GM21717 (cell line): ENCODE results near the gene CCNI2.

ENCODE experiments used
- ATAC-seq: cut with Tn5 transposase; IDR thresholded peaks from one replicate; pipeline ENCODE4 v1.9.1; 2021; ENCODE audit warnings: mild to moderate bottlenecking, moderate library complexity; ENCODE audit not compliant: unreplicated experiment

CCNI2 gene

DNA sequence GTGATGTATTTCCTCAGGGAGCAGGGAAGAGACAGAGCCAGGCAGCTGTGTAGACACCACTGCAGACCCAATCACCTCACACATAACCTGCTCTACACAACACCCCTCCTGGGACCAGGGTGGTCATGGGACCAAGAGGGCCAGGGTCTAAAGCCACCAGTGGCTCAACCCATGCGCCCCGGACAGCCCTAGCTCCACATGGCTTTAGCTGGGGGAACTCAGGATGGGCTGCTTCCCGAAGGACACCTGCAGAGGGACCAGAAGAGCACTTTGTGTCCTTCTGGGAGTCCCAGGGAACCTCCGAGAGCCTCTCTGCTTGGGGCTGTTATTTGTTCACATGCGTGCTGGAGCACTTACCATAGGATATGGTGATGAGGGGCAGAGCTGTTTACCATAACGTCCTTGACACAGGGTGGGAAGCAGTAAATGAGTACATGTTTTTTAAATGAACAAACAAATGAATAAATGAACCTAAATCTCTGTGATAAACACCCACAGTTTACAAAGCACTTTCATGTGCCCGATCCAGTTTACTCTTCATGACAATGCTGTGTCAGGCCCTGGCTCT is 17.5 kb downstream of the CCNI2 start:
- ATAC-seq: no peak

GRCh38 chr5:132765311-132766019 is 18.2 kb downstream of the CCNI2 start:
- no peak for ATAC-seq

- ATAC-seq: no peak
Measured at GRCh38 chr5:132766020-132766805, 19.0 kb downstream of the CCNI2 start.

DNA sequence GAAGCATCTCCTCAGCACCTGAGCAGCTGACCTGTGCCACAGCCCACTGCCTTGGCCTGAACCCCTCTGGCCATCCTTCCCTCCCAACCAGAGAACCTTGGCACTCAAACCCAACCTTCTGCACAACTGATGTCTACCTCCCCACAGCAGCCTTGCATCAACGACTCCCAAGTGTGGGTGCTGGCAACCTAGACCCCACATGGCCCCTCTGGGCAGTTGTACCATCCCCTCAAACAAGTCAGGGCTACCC is 19.5 kb downstream of the CCNI2 start:
- ATAC-seq: no peak

GRCh38 chr5:132767150-132767549 is 19.9 kb downstream of the CCNI2 start:
- no peak for ATAC-seq

- no peak for ATAC-seq
Measured at GRCh38 chr5:132768485-132768868, 21.3 kb downstream of the CCNI2 start.

DNA sequence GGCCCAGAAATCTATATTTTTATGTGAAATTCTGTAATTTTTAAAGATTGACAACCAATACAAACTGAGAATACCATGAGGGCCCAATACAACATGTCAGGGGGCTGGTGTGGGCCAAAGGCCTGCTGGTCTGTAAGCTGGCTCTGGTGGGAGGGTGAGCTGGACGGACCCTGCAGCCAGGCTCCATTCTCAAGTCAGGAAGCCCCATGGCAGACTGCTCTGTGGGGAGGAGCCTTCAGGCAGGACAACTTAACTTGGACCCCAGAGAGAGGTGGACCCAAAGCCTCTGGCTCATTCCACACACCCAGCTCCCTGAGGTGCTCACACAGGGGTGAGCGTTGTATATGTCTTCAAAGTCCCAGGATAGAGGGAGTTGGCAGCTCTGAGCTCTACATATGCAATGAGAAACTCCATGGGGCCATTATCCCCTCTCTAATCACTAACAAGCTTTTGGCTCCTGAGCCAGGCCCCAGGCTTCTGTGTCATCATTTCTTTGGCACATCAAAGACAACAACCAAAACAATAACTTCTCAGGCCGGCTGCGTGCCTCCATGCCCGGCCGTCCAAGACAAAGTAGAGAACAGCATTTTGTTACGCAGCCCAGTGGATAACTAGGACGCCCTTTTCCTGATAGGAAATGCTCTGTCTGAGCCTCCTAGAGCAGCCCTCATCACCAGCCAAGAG is 23.4 kb downstream of the CCNI2 start:
- ATAC-seq: no peak

DNA sequence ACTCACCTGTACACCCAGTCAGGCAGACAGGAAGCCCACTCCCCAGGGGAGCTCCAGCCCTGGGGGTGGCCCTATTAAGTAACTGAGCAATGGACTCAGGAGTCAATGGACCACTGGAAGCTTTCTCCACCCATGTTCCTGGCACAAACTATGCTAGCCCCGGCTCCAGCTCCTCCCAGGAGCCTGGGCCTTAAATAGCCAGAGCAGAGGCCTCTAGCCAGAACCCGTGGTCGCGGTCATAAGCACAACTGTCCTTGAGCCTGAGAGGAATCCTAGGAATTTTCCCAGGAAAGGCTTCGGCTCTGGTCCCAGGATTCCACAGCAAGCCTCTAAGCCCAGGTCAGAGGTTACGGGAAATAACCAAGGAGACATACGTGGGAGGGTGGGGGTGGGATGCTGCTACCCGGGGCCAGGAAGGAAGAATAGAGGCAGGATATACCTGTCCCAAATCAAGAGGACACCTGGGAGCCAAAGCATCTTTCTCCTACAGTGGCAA is 24.3 kb downstream of the CCNI2 start:
- ATAC-seq: no peak

GRCh38 chr5:132772291-132773070 is 25.3 kb downstream of the CCNI2 start:
- ATAC-seq: no peak

GRCh38 chr5:132773114-132773513 is 25.9 kb downstream of the CCNI2 start:
- no peak for ATAC-seq

GRCh38 chr5:132773601-132774355 is 26.6 kb downstream of the CCNI2 start:
- no peak for ATAC-seq

DNA sequence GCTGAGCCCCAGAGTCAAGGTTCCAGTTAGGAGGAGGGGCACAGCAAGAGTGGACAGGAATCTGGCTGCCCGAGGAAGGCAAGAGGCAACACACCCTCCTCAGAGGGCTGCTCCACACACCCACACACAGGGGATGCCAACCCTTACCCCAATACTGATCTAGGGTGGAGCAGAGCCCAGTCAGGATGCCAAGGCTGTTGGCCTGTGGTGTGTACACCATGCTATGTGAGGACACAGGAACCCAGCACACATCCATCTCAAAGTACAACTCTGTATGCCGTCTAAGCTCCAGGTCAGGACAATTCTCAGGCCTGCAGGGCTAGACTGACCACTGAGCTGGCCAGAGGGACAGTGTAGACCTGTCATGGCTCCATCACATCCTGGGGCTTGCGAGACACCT is 27.2 kb downstream of the CCNI2 start:
- no peak for ATAC-seq

GRCh38 chr5:132774896-132775295 is 27.7 kb downstream of the CCNI2 start:
- ATAC-seq: no peak

- no peak for ATAC-seq
Measured at GRCh38 chr5:132775476-132775961, 28.3 kb downstream of the CCNI2 start.

- ATAC-seq: no peak
Measured at GRCh38 chr5:132776131-132776937, 29.1 kb downstream of the CCNI2 start.

DNA sequence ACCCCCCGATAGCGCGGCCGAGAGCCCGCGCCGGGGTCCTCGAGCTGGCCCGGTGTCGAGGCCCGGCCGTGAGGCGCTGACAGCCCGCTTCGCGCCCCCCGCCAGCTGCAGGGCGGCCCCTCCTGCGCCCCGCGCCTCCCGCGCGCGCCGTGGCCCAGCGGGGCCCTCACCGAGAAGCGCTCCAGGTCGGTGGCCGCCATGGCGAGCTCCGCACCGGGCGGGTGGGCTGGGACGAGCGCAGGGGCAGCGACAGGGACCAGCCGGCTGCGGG is 29.6 kb downstream of the CCNI2 start:
- ATAC-seq: no peak

DNA sequence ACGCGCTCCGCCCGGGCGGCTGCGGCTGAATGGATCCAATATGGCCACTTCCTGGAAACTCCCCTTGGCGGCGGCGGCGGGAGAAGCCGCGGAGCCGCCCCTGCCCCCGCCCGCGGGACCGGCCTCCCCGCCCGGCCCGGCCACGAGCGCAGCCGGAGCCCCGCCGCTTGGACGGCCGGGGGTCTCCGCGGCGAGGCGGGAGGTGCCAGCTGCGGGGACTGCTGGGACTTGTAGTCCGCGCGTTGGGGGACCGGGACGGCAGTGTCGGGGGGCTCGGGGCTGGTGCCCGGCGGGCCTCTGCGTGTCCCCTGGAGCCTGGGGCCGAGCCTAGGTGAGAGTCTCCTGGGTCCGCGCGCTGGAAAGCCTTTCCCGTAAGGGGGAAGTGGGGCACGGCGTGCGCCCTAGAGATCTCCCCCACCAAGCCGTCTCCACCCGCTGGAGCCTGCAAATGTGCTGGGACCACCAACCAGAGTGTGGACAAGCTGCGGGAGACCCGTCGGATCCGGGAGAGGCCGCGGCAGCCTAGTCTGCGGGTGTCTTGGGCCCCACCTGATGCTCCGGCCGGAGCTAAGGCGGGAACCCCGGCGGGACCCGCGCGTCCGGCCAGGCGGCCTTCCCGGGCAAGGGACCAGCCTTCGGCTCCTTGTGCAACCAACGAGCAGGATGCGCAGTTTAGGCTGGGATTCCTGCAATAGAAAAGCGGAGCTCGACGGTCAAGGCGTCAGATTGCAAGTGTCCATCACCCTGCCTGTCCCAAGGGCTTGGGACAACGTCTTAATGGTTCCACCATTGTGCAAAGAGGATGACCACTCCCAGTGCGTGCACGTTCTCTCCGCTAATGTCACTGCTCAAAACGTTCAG is 30.2 kb downstream of the CCNI2 start, which contains the start of gene SEPTIN8:
SEPTIN8 (minus strand) TSS at position 31 of the 861 bp plus-strand sequence. CDS start 102 bp downstream, outside the sequence.
- no peak for ATAC-seq

DNA sequence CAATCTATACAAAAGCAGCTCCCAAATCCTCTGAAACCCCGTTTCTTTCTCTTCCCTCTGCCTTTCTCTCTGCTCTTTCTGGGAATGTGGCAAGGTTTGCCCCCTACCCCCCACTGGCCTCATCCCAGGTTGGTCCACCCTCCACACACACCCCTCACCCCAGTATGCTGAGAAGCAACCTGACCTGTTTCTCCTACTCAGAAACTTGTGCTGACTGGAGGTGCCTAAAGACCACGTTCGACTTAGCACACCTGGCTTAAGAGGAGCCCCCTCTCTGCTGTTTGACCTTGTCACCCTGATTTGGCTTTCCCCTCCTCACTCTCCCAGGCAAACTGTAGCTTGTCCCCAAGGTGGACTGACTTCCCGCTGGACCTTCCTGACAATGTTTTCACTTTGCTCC is 30.9 kb downstream of the CCNI2 start:
- ATAC-seq: no peak
